GM19043 (cell line): ENCODE data around the gene INTS3.

ENCODE experiments used
- ATAC-seq: cut with Tn5 transposase; IDR thresholded peaks from one replicate; pipeline ENCODE4 v1.9.1; 2021; ENCODE audit warnings: low read depth; ENCODE audit not compliant: unreplicated experiment

The INTS3 gene

GRCh38 chr1:153793261-153793972 lies 65.6 kb downstream of the INTS3 start:
- no peak for ATAC-seq

- no peak for ATAC-seq
Measured at GRCh38 chr1:153793973-153794615, 66.2 kb downstream of the INTS3 start.

GRCh38 chr1:153794624-153795329 lies 66.9 kb downstream of the INTS3 start:
- no peak for ATAC-seq

- no peak for ATAC-seq
Measured at GRCh38 chr1:153795330-153795837, 67.5 kb downstream of the INTS3 start.

GRCh38 chr1:153795934-153796785 lies 68.3 kb downstream of the INTS3 start:
- ATAC-seq, result no peak

- ATAC-seq, result no peak
Measured at GRCh38 chr1:153796786-153797659, 69.2 kb downstream of the INTS3 start.

GRCh38 chr1:153798468-153798780 lies 70.6 kb downstream of the INTS3 start:
- no peak for ATAC-seq

- no peak for ATAC-seq
Measured at GRCh38 chr1:153799016-153799415, 71.2 kb downstream of the INTS3 start.

GRCh38 chr1:153799566-153800465 lies 72.0 kb downstream of the INTS3 start:
- no peak for ATAC-seq

- ATAC-seq, result no peak
Measured at GRCh38 chr1:153800516-153800915, 72.7 kb downstream of the INTS3 start.

GRCh38 chr1:153801028-153801625 lies 73.3 kb downstream of the INTS3 start:
- no peak for ATAC-seq

GRCh38 chr1:153801786-153802697 lies 74.2 kb downstream of the INTS3 start:
- ATAC-seq, result no peak

- ATAC-seq, result no peak
Measured at GRCh38 chr1:153803470-153804056, 75.7 kb downstream of the INTS3 start.

- ATAC-seq, result no peak
Measured at GRCh38 chr1:153804112-153804511, 76.3 kb downstream of the INTS3 start.

GRCh38 chr1:153805042-153805745 lies 77.3 kb downstream of the INTS3 start:
- ATAC-seq, result peak; percentile 94
